ENCODE data around the gene PXDN. TPM values are rescaled to one million over a fixed set of nuclear protein-coding genes. Genes with fewer than 3 reads are reported as not detected.

PXDN gene
- total RNA-seq, 4 donors from 2014 or later = 26.6 to 254 (median 59.8) TPM

DNA sequence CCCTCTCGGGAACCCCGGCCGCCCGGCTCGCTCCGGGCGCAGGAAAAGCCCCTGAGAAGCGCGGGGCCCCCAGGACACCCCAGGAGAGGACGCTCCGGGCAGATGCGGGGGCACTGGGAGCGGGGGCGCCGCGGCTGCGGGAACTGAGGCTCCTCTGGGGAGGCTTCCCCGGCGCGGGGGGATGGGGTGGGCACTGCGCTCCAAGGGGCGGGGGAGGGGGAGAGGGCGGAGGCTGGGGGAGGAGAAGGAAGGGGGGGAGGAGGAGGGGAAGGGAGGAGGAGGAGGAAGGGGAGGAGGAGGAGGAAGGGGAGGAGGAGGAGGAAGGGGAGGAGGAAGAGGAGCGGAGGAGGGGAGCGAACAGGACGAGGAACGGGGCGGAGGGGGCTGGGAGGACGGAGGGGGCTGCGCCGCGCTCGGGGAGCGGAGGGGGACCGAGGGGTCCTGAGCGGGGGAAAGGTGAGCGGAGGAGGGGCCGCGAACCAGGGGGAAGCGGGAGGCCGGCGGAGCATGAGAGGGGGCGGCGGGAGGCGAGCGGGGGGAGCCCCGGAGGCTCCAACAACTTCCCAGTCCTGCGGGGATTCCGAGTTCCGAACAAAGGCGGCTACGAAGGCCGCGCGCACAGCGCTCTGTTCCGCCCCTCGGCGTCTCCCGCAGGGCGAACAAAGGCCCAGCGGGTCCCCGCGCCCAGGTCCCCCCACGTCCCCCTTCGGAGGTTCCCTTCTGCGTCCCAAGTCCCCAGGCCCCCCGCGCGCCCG lies 742 bp downstream of the PXDN start:
- H3K4me3 ChIP-seq = peak overlapping the region; percentile 52 to 94
- H3K36me3 ChIP-seq = no peaks in the 10 kb centered on the region
- intact Hi-C loops (cut with DNase I; ENCODE audit: low total_unique reads) = loop anchor here (10.0 kb wide), 3 partner anchors 69 to 149 kb away; no protein-coding TSS in a partner anchor
- H3K27me3 ChIP-seq = no peaks in the 10 kb centered on the region
- no peaks in the 10 kb centered on the region for H3K9me3 ChIP-seq
- peaks cover 9 to 16% of the 10 kb centered on the region in 2 donors for H3K4me1 ChIP-seq
- H3K27ac ChIP-seq = peak overlapping the region; percentile 98 to 99
- DNase-seq = peak; percentile 54 to 65
- TF ChIP-seq POLR2A (IDR thresholded peaks at IDR 0.05) = peak in 1 of 2 donors; percentile 4
- TF ChIP-seq, protein P1, sequence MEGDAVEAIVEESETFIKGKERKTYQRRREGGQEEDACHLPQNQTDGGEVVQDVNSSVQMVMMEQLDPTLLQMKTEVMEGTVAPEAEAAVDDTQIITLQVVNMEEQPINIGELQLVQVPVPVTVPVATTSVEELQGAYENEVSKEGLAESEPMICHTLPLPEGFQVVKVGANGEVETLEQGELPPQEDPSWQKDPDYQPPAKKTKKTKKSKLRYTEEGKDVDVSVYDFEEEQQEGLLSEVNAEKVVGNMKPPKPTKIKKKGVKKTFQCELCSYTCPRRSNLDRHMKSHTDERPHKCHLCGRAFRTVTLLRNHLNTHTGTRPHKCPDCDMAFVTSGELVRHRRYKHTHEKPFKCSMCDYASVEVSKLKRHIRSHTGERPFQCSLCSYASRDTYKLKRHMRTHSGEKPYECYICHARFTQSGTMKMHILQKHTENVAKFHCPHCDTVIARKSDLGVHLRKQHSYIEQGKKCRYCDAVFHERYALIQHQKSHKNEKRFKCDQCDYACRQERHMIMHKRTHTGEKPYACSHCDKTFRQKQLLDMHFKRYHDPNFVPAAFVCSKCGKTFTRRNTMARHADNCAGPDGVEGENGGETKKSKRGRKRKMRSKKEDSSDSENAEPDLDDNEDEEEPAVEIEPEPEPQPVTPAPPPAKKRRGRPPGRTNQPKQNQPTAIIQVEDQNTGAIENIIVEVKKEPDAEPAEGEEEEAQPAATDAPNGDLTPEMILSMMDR (IDR thresholded peaks at IDR 0.05) = no peak

DNA sequence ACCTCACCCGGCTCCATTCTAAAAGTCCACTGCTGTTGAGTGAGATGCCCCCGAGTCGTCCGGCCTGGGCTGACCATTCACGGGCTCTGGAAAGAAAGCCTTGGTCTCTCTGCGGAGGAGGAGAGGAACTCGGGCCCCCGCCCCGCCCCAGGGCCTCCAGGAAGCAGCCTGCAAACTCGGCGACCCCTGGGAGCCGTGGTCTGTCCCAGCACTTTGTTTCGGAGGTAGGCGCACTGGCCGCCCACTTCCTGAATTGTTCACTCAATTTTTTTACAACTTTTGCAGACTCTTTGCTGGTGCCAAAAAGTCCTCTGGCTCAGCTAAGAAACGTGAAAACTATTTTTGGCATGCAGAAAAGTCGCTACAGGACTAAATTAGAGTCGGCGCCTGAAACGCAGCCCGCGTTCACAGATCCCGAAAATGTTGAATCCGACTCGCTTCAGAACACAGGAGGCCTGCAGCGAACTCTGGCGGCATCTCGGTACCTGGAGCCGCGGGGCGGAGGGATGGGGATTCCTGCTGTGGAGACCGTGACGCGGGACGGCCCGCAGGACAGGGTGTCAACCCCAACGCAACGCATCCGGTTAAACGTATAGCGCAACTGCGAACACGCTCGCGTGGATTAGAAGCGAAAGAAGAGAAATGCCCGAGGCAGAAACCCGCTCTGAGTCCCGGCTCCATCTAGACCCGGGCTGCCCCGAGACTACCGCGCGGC lies 1.5 kb downstream of the PXDN start:
- Histone ChIP-seq H3K4me1 (peaks cover 9 to 16% of the 10 kb centered on the region in 2 donors), H3K27me3 (no peaks in the 10 kb centered on the region), H3K36me3 (no peaks in the 10 kb centered on the region), H3K27ac (peak overlapping the region; percentile 98 to 99), H3K4me3 (peak overlapping the region; percentile 52 to 94), H3K9me3 (no peaks in the 10 kb centered on the region)
- intact Hi-C loops (cut with DNase I; ENCODE audit: low total_unique reads) = loop anchor here (10.0 kb wide), 3 partner anchors 68 to 148 kb away; no protein-coding TSS in a partner anchor
- TF ChIP-seq, protein P1 (IDR thresholded peaks at IDR 0.05) = peak; percentile 71 to 78 (median 74)
- peak in 1 of 2 donors; percentile 16 for TF ChIP-seq POLR2A (IDR thresholded peaks at IDR 0.05)
- DNase-seq = peak; percentile 88 to 90

DNA sequence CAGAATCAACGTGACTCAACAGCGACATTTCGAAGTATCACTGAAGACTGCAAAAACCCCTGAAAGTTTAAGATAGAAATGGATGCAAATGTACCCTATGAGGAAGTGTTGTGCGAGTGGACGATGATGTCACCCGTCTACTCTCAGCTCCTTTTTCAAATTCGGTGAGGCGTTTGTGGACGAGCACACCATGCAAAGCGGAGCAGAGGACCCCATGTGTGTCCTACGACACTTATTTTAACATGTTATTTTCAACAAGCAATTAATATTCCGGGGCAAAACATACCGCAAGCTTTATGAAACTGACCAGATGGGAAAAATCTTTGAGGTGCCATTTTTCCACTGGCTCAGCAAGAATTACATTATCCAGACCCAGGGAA lies 2.0 kb downstream of the PXDN start:
- Histone ChIP-seq H3K9me3 (no peaks in the 10 kb centered on the region), H3K36me3 (no peaks in the 10 kb centered on the region), H3K27ac (peak overlapping the region; percentile 98 to 99), H3K27me3 (no peaks in the 10 kb centered on the region), H3K4me3 (peak overlapping the region; percentile 52 to 94), H3K4me1 (peaks cover 9 to 16% of the 10 kb centered on the region in 2 donors)
- TF ChIP-seq, protein P1 (IDR thresholded peaks at IDR 0.05) = no peak
- no peak for TF ChIP-seq POLR2A (IDR thresholded peaks at IDR 0.05)
- intact Hi-C loops (cut with DNase I; ENCODE audit: low total_unique reads) = loop anchor here (10.0 kb wide), 3 partner anchors 67 to 147 kb away; no protein-coding TSS in a partner anchor
- no peak for DNase-seq

DNA sequence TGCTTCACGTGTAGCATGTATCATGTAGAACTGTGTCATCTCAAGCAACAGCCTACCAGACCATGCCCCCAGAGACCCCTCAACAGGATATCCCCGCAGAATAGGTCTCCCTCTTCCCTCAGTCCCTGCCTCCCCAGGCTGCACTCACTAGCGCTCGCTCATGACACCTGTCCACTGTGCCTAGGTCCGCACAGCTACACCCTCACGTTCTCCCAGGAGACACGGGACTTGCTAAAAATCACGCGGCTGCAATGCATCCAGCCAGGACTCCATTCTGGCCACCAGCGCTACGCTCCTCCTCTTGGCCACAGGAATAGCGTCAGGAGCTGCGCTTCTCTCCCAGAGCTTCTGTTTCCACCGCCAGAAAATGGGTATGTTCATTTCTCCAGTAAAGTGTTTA lies 2.5 kb downstream of the PXDN start:
- no peak for DNase-seq
- no peak for TF ChIP-seq POLR2A (IDR thresholded peaks at IDR 0.05)
- TF ChIP-seq, protein P1 (IDR thresholded peaks at IDR 0.05) = no peak
- no peaks in the 10 kb centered on the region for H3K36me3 ChIP-seq
- no peak overlapping the region for H3K4me3 ChIP-seq
- H3K27me3 ChIP-seq = no peaks in the 10 kb centered on the region
- peaks cover 10 to 16% of the 10 kb centered on the region in 2 donors for H3K4me1 ChIP-seq
- intact Hi-C loops (cut with DNase I; ENCODE audit: low total_unique reads) = loop anchor here (10.0 kb wide), 3 partner anchors 67 to 147 kb away; no protein-coding TSS in a partner anchor
- no peaks in the 10 kb centered on the region for H3K9me3 ChIP-seq
- H3K27ac ChIP-seq = peak overlapping the region; percentile 98 to 99
